T1000 (cell line): ENCODE measurements around the gene UHRF2.
"Not testable (repeated sequence)": the region's sequence is repeated elsewhere in the genome, so short reads cannot be mapped to it uniquely, and the experiment has no call there.

Source experiments
- DNase-seq: peaks from one replicate; lab custom pipeline; 2025; ENCODE audit warnings: mixed read lengths; lab: John Stamatoyannopoulos, UW

Gene UHRF2

GRCh38 chr9:6488395-6488794 is 75.4 kb downstream of the UHRF2 start:
- DNase-seq: no peak

- DNase-seq: no peak
These were observed 76.1 kb downstream of the UHRF2 start for GRCh38 chr9:6489099-6489498.

GRCh38 chr9:6490863-6491262 is 77.9 kb downstream of the UHRF2 start:
- no peak for DNase-seq

GRCh38 chr9:6495466-6495865 is 82.5 kb downstream of the UHRF2 start:
- DNase-seq: no peak

- no peak for DNase-seq
These were observed 86.0 kb downstream of the UHRF2 start for GRCh38 chr9:6498982-6499381.

GRCh38 chr9:6501526-6502210 is 88.7 kb downstream of the UHRF2 start:
- no peak for DNase-seq

DNA sequence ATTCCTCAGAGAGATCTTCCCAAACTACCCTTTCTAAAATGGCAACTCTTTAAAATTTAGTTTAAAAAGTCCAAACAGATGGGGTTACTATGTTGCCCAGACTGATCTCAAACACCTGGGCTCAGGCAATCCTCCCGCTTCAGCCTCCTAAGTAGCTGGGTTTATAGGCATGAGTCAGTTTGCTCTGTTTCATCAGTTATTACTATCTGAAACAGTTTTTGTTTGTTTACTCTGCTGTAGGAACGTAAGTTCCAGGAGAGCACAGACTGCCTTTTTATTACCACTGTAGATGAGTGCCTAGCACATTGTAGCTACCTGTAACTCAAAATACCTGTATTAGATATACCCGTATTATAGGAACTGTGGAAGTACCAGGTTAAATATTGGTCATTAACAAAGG is 89.4 kb downstream of the UHRF2 start:
- DNase-seq: no peak

DNA sequence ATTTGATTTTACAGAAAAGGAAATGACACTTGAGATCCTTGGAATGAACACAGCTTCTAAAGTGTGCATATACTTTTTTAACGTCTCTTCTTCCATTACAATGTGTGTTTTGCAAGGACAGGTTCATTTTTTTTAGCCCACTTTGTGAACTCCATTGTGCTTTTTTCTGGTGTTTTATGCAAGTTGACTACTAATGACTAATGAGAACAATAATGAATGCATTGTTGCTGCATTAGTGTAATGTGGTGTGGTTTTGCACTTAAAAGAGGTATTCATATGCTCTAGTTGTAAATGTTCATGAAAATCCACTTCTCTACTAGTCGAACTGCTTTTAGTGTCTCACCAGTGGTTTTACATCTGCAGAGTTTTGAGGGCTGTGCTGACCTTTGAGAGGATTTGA is 93.6 kb downstream of the UHRF2 start:
- no peak for DNase-seq

DNA sequence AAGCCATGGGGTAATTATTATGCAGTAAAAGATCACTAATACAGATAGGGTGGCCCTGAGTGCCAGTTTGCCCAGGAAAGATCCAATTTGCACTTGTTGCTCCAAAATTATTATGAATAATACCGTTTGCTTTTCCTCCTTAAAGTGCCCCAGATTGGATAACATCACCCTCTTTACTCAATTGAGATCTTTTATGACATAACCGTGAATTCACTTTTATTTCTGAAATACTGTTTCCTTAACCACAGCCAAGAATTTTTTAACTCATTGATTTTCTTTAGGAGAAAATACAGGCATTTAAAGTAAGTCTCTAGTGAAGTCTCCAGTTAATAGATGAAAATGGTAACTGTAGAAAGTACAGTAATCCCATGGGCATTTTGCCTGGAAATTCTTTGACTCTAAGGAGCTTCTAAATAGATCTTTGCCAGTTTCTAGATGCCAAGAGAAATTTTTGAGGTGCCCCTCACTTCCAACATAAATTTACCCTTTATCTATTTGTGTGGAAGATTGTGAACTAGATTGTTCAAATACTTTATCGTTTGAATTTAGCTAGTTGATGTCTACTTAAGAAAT is 99.2 kb downstream of the UHRF2 start:
- no peak for DNase-seq

DNA sequence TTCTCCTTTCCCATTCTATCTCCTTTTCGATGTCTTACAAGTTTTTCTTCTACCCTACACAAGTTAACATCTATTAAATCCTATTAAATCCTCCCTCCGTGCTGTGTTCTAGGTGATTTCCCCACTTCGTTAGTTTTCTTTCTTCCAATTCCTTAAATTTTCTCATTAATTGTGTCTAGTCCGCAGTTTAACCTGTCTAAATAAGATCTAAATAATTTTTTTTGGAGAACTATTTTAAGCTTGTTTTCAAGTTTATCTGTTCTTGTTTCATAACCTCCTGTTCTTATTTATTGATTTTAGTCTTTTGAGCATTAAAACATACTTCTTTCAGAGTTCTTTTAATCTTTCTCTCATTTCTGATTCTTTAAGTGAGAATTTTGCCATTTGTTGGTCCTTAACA is 109.3 kb downstream of the UHRF2 start:
- no peak for DNase-seq

DNA sequence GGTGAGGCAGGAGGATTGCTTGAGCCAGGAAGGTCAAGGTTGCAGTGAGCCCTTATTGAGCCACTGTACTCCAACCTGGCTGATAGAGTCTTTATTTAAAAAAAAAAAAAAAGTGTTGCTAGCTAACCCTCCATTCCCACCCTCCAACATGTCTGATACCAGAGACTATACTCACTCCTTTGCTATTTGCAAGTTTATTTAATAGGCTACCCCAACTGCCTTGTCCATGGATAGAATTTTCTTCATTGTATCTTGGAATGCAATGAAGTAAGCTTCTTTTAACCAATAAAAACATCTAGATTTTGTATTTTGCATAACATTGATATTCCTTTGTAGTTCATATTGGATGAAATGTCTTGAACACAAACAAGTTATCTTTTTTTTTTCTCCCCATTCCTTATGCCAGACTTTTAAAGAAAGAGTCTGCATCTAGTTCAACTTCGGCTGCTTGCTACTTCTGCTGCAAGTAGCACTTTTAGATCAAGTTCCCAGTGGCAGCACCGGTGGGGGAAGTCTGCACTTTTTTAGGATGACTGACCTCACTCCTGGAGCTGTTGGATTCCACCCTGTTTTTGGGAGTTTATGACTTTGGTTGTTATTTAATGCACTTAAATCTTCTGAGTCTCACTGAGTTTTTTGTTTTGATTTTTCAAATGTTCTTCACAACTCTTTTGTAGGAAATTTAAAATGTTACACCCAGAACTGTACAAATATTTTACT is 112.5 kb downstream of the UHRF2 start:
- DNase-seq: no peak

DNA sequence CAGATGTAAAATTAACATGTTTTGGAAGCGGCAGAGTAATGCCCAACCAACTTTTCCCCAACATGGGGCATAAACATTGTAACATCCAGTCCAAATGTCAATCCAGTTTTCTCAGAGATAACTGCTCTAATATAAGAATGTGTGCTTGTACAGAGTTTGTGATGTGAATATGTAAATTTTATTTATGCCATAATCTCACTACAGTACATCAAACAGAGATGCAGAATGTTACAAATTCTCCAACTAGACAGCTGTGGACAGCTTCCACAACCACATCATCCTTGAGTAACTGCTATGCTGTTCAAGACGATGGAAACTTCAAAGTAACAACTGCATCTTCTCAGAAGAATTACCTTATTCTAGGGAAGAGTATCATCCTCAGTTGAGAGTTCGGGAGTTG is 122.6 kb downstream of the UHRF2 start:
- DNase-seq: no peak

- DNase-seq: peak; percentile 12
These were observed 125.7 kb downstream of the UHRF2 start for GRCh38 chr9:6538666-6539071.

- not testable (repeated sequence) for DNase-seq
These were observed 129.6 kb downstream of the UHRF2 start for GRCh38 chr9:6542617-6543016.

DNA sequence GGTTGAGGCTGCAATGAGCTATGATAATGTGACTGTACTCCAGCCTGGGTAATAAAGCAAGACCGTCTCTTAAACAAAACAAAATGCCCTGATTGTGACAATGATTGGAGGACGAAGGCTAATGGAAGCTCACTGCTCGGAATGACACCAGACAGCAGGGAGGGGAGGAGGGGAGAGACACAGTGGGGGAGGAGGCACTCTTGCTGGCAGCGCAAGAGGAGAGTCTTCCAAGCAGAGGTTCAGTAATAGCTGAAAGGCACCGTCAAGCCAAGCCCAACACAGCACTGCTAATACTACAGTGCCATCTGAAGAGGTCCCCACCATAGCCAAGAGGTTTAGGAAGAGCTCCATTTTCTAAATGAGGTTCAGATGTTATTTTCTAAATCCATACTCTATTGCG is 130.2 kb downstream of the UHRF2 start:
- no peak for DNase-seq

- no peak for DNase-seq
These were observed 132.2 kb downstream of the UHRF2 start for GRCh38 chr9:6545017-6545691.

- no peak for DNase-seq
These were observed 136.3 kb downstream of the UHRF2 start for GRCh38 chr9:6549106-6549800.

- DNase-seq: no peak
These were observed 138.1 kb downstream of the UHRF2 start for GRCh38 chr9:6551136-6551535.

GRCh38 chr9:6552033-6552432 is 139.0 kb downstream of the UHRF2 start:
- DNase-seq: no peak

DNA sequence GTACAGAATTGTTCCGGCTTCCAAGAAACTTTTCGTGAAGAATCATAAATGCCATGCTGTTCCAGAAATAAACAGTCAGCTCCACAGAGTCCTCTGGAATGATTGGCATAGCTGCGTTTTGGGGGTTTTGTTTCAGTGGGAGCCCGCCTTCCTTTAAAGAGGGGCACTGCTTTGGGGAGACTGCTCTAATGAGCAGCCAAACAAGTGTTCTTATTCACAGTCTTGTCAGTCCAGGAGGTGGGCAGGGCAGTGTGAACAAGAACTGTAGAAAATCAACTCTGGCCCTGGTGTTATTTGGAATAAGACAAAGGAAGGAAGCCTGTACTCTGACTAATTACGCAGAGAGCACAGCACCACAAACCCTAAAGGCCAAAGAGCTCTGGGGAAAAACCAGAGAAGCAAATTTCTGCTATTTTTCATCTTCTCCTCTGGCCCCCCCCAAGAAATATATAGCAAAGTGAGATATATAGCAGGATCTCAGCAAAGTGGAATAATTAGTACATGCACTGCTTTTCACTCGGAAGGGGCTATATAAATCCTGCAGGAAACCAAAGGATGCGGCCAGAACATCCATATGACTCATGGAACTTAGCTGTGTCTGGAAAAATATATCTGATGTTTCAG is 139.6 kb downstream of the UHRF2 start:
- DNase-seq: no peak

DNA sequence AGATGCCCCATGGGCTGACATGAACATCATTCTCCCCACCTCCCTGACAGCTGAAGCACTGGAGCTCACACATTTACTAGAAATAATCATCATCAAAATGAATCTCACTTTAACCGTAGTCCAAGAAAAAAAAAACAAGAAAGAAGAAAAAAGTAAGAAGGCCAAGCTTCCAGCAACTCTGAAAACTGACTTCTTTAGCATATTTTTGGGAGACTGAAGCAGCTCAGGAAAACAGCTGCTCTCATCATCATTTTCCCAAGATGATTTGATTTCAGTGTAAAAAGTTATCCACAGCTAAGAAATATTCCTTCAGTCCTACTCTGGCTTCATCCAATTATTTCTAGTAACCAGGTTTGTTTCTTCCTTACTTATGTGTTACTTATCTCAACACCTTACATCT is 140.9 kb downstream of the UHRF2 start:
- DNase-seq: no peak
